Measurements from ENCODE around the gene GNG7.

DNA sequence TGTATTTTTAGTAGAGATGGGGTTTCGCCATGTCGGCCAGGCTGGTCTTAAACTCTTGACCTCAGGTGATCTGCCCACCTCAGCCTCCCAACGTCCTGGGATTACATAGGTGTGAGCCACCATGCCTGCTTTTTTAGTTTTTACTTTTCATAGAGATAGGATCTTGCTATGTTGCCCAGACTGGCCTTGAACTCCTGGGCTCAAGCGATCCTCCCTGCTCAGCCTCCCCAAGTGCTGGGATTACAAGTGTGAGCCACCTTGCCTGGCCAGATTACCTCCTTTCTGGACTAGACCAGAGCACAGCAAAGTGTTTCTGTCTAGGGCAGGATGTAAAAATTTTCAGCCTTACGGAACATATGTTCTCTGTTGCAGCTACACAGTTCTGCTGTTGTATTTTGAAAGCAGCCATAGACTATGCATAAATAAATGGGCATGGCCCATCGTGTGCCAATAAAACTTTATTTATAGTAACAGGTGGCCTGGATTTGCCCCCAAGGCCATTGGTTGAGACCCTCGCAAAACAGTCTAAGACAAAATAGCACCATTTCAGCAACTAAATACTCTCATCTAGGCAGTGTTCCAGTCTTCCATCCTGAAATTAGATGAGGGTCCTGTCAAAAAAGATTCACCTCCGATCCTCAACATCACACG is 36.0 kb downstream of the GNG7 start:
- no peak for TF ChIP-seq NFRKB (IDR thresholded peaks at IDR 0.05)
- TF ChIP-seq SP1 (IDR thresholded peaks at IDR 0.05): no peak
- no peak for TF ChIP-seq LEF1 (IDR thresholded peaks at IDR 0.05; ENCODE audit: borderline replicate concordance)
- no peak for TF ChIP-seq SUZ12 (IDR thresholded peaks at IDR 0.05)
- TF ChIP-seq HDGF (IDR thresholded peaks at IDR 0.05; ENCODE audit: borderline replicate concordance): no peak
- TF ChIP-seq FOXM1 (IDR thresholded peaks at IDR 0.05; ENCODE audit: borderline replicate concordance): no peak
- TF ChIP-seq ZNF384 (IDR thresholded peaks at IDR 0.05): no peak
- no peak for TF ChIP-seq TARDBP (IDR thresholded peaks at IDR 0.05)
- TF ChIP-seq ELF4 (IDR thresholded peaks at IDR 0.05): no peak
- no peak for TF ChIP-seq BHLHE40 (IDR thresholded peaks at IDR 0.05; ENCODE audit: borderline replicate concordance)
- no peak for TF ChIP-seq FOXA1 (IDR thresholded peaks at IDR 0.05)
